Measurements from ENCODE around the gene SIGLEC10. TPM values are rescaled to one million over a fixed set of nuclear protein-coding genes. Genes with fewer than 3 reads are reported as not detected.
"Not testable (repeated sequence)": the region's sequence is repeated elsewhere in the genome, so short reads cannot be mapped to it uniquely, and the experiment has no call there.

SIGLEC10 gene
- total RNA-seq, 1 donor from 2014 or later, result not detected

DNA sequence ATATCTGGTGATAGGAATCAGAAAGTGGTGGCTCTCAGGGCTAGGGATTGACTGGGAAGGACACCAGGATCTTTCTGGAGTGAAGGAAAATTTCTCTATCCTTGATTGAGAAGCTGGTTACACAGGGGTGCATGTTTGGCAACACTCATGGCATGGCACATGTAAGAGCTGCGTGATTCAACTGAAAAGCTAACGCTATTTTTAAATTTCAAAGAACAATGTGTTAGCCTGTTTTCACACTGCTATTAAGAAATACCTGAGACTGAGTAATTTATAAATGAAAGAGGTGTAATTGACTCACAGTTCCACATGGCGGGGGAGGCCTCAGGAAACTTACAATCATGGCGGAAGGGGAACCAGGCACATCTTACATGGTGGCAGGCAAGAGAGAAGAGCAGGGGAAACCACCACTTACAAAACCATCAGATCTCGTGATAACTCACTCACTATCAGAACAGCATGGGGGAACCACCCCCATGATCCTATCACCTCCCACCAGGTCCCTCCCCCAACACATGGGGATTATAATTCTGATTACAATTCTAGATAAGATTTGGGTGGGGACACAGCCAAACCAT is 33.4 kb upstream of the SIGLEC10 start:
- no peak for DNase-seq (ENCODE audit: low read depth, low spot score)
- Mint-ChIP-seq H3K36me3 (ENCODE audit: low read depth) (no peaks in the 10 kb centered on the region), H3K4me1 (no peaks in the 10 kb centered on the region), H3K4me3 (no peak overlapping the region), H3K27ac (ENCODE audit: unreplicated experiment) (no peak overlapping the region), H3K27me3 (ENCODE audit: low read depth) (peaks cover 51% of the 10 kb centered on the region), H3K9me3 (no peaks in the 10 kb centered on the region)
- TF ChIP-seq CTCF (conservative IDR thresholded peaks at IDR 0.05), result no peak

- no peak for TF ChIP-seq CTCF (conservative IDR thresholded peaks at IDR 0.05)
- H3K4me3 Mint-ChIP-seq, result no peak overlapping the region
- no peaks in the 10 kb centered on the region for H3K36me3 Mint-ChIP-seq (ENCODE audit: low read depth)
- no peaks in the 10 kb centered on the region for H3K9me3 Mint-ChIP-seq
- no peak for DNase-seq (ENCODE audit: low read depth, low spot score)
- H3K4me1 Mint-ChIP-seq, result no peaks in the 10 kb centered on the region
- H3K27ac Mint-ChIP-seq (ENCODE audit: unreplicated experiment), result no peak overlapping the region
- H3K27me3 Mint-ChIP-seq (ENCODE audit: low read depth), result peaks cover 57% of the 10 kb centered on the region
These were observed 31.1 kb upstream of the SIGLEC10 start for GRCh38 chr19:51448411-51449016.

- TF ChIP-seq CTCF (conservative IDR thresholded peaks at IDR 0.05), result no peak
These were observed 30.6 kb upstream of the SIGLEC10 start for GRCh38 chr19:51448011-51448410.

DNA sequence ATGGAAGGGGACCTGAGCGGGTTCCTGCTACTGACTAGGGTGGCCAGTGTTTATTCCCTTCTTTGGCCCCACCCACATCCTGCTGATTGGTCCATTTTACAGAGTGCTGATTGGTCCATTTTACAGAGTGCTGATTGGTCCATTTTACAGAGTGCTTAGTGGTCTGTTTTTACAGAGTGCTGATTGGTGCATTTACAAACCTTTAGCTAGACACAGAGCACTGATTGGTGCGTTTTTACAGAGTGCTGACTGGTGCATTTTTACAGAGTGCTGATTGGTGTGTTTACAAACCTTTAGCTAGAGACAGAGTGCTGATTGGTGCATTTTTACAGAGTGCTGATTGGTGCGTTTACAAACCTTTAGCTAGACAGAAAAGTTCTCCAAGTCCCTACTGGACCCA is 30.1 kb upstream of the SIGLEC10 start:
- not testable (repeated sequence) for DNase-seq (ENCODE audit: low read depth, low spot score); H3K4me3 Mint-ChIP-seq; H3K36me3 Mint-ChIP-seq (ENCODE audit: low read depth); H3K9me3 Mint-ChIP-seq; H3K27ac Mint-ChIP-seq (ENCODE audit: unreplicated experiment); H3K4me1 Mint-ChIP-seq
- H3K27me3 Mint-ChIP-seq (ENCODE audit: low read depth), result peaks cover 64% of the 10 kb centered on the region

More at GRCh38 chr19:51448011-51448410, 30.6 kb upstream of the SIGLEC10 start:
- Mint-ChIP-seq H3K4me3 (no peak overlapping the region), H3K27ac (ENCODE audit: unreplicated experiment) (no peak overlapping the region), H3K9me3 (no peaks in the 10 kb centered on the region), H3K36me3 (ENCODE audit: low read depth) (no peaks in the 10 kb centered on the region), H3K4me1 (no peaks in the 10 kb centered on the region), H3K27me3 (ENCODE audit: low read depth) (peaks cover 62% of the 10 kb centered on the region)
- DNase-seq (ENCODE audit: low read depth, low spot score), result no peak

DNA sequence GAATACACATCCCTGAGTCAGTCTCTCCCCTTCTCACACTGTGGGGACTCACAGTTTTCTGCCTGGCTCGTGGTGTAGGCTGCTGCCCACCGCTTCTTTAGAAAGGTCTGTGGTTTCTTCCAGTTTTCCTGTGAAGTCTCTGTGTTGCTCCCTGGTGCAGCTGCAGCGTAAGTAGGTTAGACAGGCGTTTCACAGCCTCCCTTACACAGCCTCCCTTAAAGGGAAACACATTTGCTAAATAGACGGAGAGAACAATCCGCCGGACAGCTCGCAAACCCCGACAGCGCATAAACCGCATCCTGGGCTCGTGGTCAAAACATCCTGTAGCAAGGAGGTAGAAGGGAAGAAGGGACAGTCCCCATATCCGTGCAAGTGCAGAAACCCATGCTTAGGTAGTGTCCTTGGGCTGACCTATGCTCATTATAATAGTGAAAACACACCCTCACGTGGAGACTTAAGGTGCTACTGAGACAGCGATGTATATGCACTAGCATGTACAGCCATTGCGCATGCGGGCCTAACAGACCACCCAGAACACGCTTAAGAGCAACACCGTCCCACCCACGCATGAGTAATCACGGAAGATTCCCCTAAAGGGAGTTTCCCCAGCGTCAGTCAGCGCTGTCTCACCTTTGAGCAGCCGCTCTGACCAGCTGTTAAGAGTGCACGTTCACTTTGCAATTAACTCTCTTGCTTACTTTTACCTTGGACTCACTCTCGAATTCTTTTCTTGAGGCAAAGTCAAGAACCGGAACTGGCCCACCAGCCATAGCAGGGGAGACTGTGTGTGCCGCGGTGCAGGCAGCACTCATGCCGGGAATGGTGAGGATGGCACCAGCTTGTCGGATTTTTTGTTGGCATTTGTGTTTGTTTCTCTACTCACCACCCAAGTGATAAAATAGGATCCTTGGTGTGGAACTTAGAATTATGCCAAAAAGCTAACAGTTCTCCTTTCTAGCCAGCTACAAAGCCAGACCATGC is 24.3 kb upstream of the SIGLEC10 start:
- DNase-seq (ENCODE audit: low read depth, low spot score), result no peak
- H3K9me3 Mint-ChIP-seq, result no peaks in the 10 kb centered on the region
- no peak overlapping the region for H3K27ac Mint-ChIP-seq (ENCODE audit: unreplicated experiment)
- TF ChIP-seq CTCF (conservative IDR thresholded peaks at IDR 0.05), result no peak
- peaks cover 82% of the 10 kb centered on the region for H3K27me3 Mint-ChIP-seq (ENCODE audit: low read depth)
- no peak overlapping the region for H3K4me3 Mint-ChIP-seq
- no peaks in the 10 kb centered on the region for H3K36me3 Mint-ChIP-seq (ENCODE audit: low read depth)
- no peaks in the 10 kb centered on the region for H3K4me1 Mint-ChIP-seq
